ENCODE measurements around the gene NCAM2. TPM values are rescaled to one million over a fixed set of nuclear protein-coding genes. Genes with fewer than 3 reads are reported as not detected.

Gene NCAM2
- polyA plus RNA-seq, 3 donors: not detected

- intact Hi-C loops (cut with micrococcal nuclease): no loop called here
- Histone ChIP-seq H3K4me2 (replicated peaks; ENCODE audit: extremely low read depth, low read length, poor library complexity, severe bottlenecking) (no peak overlapping the region), H3K27ac (ENCODE audit: low read depth in 1 of 2, low read length in 2 of 2) (no peak overlapping the region), H3K79me2 (ENCODE audit: insufficient read depth, low read length) (no peaks in the 10 kb centered on the region), H3K9me3 (replicated peaks in 1 of 2; ENCODE audit: control insufficient read depth in 1 of 2, insufficient read depth in 1 of 2, low read length in 2 of 2) (no peaks in the 10 kb centered on the region), H3K9ac (ENCODE audit: insufficient read depth, low read length, poor library complexity, severe bottlenecking) (no peak overlapping the region), H3K27me3 (ENCODE audit: control insufficient read depth in 2 of 2, insufficient read depth in 2 of 2, low read length in 2 of 2) (no peaks in the 10 kb centered on the region), H3K36me3 (replicated peaks in 1 of 2; ENCODE audit: control insufficient read depth in 1 of 2, insufficient read depth in 2 of 2, low read length in 2 of 2) (no peaks in the 10 kb centered on the region), H3K4me1 (ENCODE audit: control insufficient read depth in 1 of 2, insufficient read depth in 2 of 2, low read length in 2 of 2) (peaks cover 0 to 9% of the 10 kb centered on the region in 2 donors), H2AFZ (ENCODE audit: insufficient read depth, low read depth, low read length, poor library complexity, severe bottlenecking) (no peak overlapping the region), H3K4me3 (replicated peaks in 1 of 3; ENCODE audit: low read depth in 2 of 3, low read length in 3 of 3) (no peak overlapping the region), H4K20me1 (ENCODE audit: insufficient read depth, low read length) (no peaks in the 10 kb centered on the region)
- Mint-ChIP-seq H3K4me1 (no peaks in the 10 kb centered on the region), H3K27me3 (ENCODE audit: low read depth in 3 of 3) (no peaks in the 10 kb centered on the region), H3K36me3 (no peaks in the 10 kb centered on the region), H3K27ac (no peak overlapping the region), H3K4me3 (no peak overlapping the region), H3K9me3 (peaks cover 0 to 2% (median 0%) of the 10 kb centered on the region in 7 donors)
- 85% methylated on average over 2 of the region's 7 CpGs for WGBS (ENCODE audit: insufficient coverage)
- no peak for DNase-seq
- TF ChIP-seq, protein P1, sequence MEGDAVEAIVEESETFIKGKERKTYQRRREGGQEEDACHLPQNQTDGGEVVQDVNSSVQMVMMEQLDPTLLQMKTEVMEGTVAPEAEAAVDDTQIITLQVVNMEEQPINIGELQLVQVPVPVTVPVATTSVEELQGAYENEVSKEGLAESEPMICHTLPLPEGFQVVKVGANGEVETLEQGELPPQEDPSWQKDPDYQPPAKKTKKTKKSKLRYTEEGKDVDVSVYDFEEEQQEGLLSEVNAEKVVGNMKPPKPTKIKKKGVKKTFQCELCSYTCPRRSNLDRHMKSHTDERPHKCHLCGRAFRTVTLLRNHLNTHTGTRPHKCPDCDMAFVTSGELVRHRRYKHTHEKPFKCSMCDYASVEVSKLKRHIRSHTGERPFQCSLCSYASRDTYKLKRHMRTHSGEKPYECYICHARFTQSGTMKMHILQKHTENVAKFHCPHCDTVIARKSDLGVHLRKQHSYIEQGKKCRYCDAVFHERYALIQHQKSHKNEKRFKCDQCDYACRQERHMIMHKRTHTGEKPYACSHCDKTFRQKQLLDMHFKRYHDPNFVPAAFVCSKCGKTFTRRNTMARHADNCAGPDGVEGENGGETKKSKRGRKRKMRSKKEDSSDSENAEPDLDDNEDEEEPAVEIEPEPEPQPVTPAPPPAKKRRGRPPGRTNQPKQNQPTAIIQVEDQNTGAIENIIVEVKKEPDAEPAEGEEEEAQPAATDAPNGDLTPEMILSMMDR (IDR thresholded peaks at IDR 0.05): no peak
Observed at GRCh38 chr21:21199342-21200102, 201.3 kb downstream of the NCAM2 start.

- DNase-seq: peak in 1 of 3 donors; percentile 18
- H3K9me3 ChIP-seq (replicated peaks in 1 of 2; ENCODE audit: control insufficient read depth in 1 of 2, insufficient read depth in 1 of 2, low read length in 2 of 2): no peaks in the 10 kb centered on the region
- H3K4me3 ChIP-seq (replicated peaks in 1 of 3; ENCODE audit: low read depth in 2 of 3, low read length in 3 of 3): peak overlapping the region; percentile 14 to 38 (median 32)
- H3K27me3 ChIP-seq (ENCODE audit: control insufficient read depth in 2 of 2, insufficient read depth in 2 of 2, low read length in 2 of 2): no peaks in the 10 kb centered on the region
- no peaks in the 10 kb centered on the region for H3K79me2 ChIP-seq (ENCODE audit: insufficient read depth, low read length)
- TF ChIP-seq, protein P1 (IDR thresholded peaks at IDR 0.05): no peak
- peak overlapping the region in 2 of 7 donors; percentile 22 to 30 for H3K27ac Mint-ChIP-seq
- H3K4me2 ChIP-seq (replicated peaks; ENCODE audit: extremely low read depth, low read length, poor library complexity, severe bottlenecking): peak overlapping the region; percentile 48
- H3K4me3 Mint-ChIP-seq: no peak overlapping the region
- H3K27ac ChIP-seq (ENCODE audit: low read depth in 1 of 2, low read length in 2 of 2): no peak overlapping the region
- no peaks in the 10 kb centered on the region for H3K4me1 Mint-ChIP-seq
- no peaks in the 10 kb centered on the region for H3K27me3 Mint-ChIP-seq (ENCODE audit: low read depth in 3 of 3)
- peak overlapping the region; percentile 31 for H2AFZ ChIP-seq (ENCODE audit: insufficient read depth, low read depth, low read length, poor library complexity, severe bottlenecking)
- H3K36me3 ChIP-seq (replicated peaks in 1 of 2; ENCODE audit: control insufficient read depth in 1 of 2, insufficient read depth in 2 of 2, low read length in 2 of 2): no peaks in the 10 kb centered on the region
- peaks cover 0 to 9% of the 10 kb centered on the region in 2 donors for H3K4me1 ChIP-seq (ENCODE audit: control insufficient read depth in 1 of 2, insufficient read depth in 2 of 2, low read length in 2 of 2)
- H4K20me1 ChIP-seq (ENCODE audit: insufficient read depth, low read length): no peaks in the 10 kb centered on the region
- no CpG with 5 or more reads among the region's 6 CpGs for whole genome bisulfite sequencing (ENCODE audit: insufficient coverage)
- peaks cover 0 to 2% (median 0%) of the 10 kb centered on the region in 7 donors for H3K9me3 Mint-ChIP-seq
- H3K9ac ChIP-seq (ENCODE audit: insufficient read depth, low read length, poor library complexity, severe bottlenecking): no peak overlapping the region
- H3K36me3 Mint-ChIP-seq: no peaks in the 10 kb centered on the region
- intact Hi-C loops (cut with micrococcal nuclease): no loop called here
Observed at GRCh38 chr21:21200103-21200938, 202.1 kb downstream of the NCAM2 start.

Data from CD14-positive monocyte (primary cell).